ENCODE measurements around the gene CIB4. TPM values are rescaled to one million over a fixed set of nuclear protein-coding genes. Genes with fewer than 3 reads are reported as not detected.

CIB4 gene
- total RNA-seq, 1 donor from 2014 or later, result not detected

Small RNAs within 50 kb of the gene (small RNA-seq; reads per million reads assigned to genes)
- gene AC015977.1 (ENCODE audit: low replicate concordance), result not detected

Other genes with a start within 250 kb of the CIB4 start
- not detected for gene DRC1, start 239.4 kb downstream of the CIB4 start, total RNA-seq
- 0.69 TPM for gene OTOF, start 163.2 kb downstream of the CIB4 start, total RNA-seq
- 0.49 TPM for gene KCNK3, start 51.4 kb upstream of the CIB4 start, total RNA-seq
- 12.4 TPM for gene SLC35F6, start 122.9 kb upstream of the CIB4 start, total RNA-seq
- 4.1 TPM for gene CENPA, start 144.7 kb upstream of the CIB4 start, total RNA-seq
- 0.49 TPM for gene DPYSL5, start 206.8 kb upstream of the CIB4 start, total RNA-seq